KMS-11 (cell line): ENCODE data around the gene MMAB.

Source experiments
- H2AFZ ChIP-seq: fragments of 200-600 bp; sonication (generic); 2 replicates; pipeline ENCODE4 v1.6.1; 2016; ENCODE audit warnings: antibody characterized with exemption, mixed run types, low read depth
- H3K27ac ChIP-seq: fragments of 200-600 bp; sonication (generic); 2 replicates; pipeline ENCODE4 v1.6.1; 2016; ENCODE audit warnings: mild to moderate bottlenecking, mixed run types
- H3K27me3 ChIP-seq: fragments of 200-600 bp; sonication (generic); 2 replicates; pipeline ENCODE4 v1.6.1; 2017; ENCODE audit warnings: mild to moderate bottlenecking, low read depth, mixed run types, moderate library complexity; ENCODE audit not compliant: insufficient read depth
- H3K36me3 ChIP-seq: fragments of 200-600 bp; sonication (generic); 2 replicates; pipeline ENCODE4 v1.6.1; 2017; ENCODE audit warnings: mild to moderate bottlenecking, mixed run types; ENCODE audit not compliant: insufficient read depth
- H3K4me1 ChIP-seq: fragments of 200-600 bp; sonication (generic); 2 replicates; pipeline ENCODE4 v1.6.1; 2016; ENCODE audit warnings: mild to moderate bottlenecking, low read depth, mixed run types; ENCODE audit not compliant: poor library complexity, severe bottlenecking
- H3K4me2 ChIP-seq: fragments of 200-600 bp; sonication (generic); 2 replicates; pipeline ENCODE4 v1.7.0; 2016; ENCODE audit warnings: mild to moderate bottlenecking, mixed run types
- H3K4me3 ChIP-seq: fragments of 200-600 bp; sonication (generic); IDR thresholded peaks from 2 replicates; pipeline ENCODE4 v1.6.1; 2017; ENCODE audit warnings: low read depth, low read length, mixed read lengths; ENCODE audit not compliant: insufficient read depth
- H3K79me2 ChIP-seq: fragments of 200-600 bp; sonication (generic); 2 replicates; pipeline ENCODE4 v1.6.1; 2016; ENCODE audit warnings: low read depth, mixed run types; ENCODE audit not compliant: insufficient read depth
- H3K9ac ChIP-seq: fragments of 200-600 bp; sonication (generic); 2 replicates; pipeline ENCODE4 v1.6.1; 2016; ENCODE audit warnings: mild to moderate bottlenecking, mixed run types
- H4K20me1 ChIP-seq: fragments of 200-600 bp; sonication (generic); 2 replicates; pipeline ENCODE4 v1.6.1; 2016; ENCODE audit warnings: mild to moderate bottlenecking, mixed run types; ENCODE audit not compliant: insufficient read depth
- CTCF ChIP-seq: fragments of 200-600 bp; sonication (generic); conservative IDR thresholded peaks from 2 replicates; pipeline ENCODE4 v1.6.1; 2017; ENCODE audit warnings: low read depth, mild to moderate bottlenecking, antibody characterized with exemption, low read length, moderate library complexity, mixed read lengths

MMAB gene

GRCh38 chr12:109567967-109568366 is 5.3 kb downstream of the MMAB start:
- Histone ChIP-seq H2AFZ (no peak overlapping the region), H3K9ac (no peak overlapping the region), H4K20me1 (no peaks in the 10 kb centered on the region), H3K27me3 (no peaks in the 10 kb centered on the region), H3K4me3 (no peak overlapping the region), H3K27ac (no peak overlapping the region), H3K36me3 (no peaks in the 10 kb centered on the region), H3K79me2 (no peaks in the 10 kb centered on the region), H3K4me2 (no peak overlapping the region), H3K4me1 (peaks cover 4% of the 10 kb centered on the region)
- no peak for TF ChIP-seq CTCF

GRCh38 chr12:109567296-109567695 is 6.0 kb downstream of the MMAB start:
- H3K4me2 ChIP-seq: no peak overlapping the region
- H3K9ac ChIP-seq: no peak overlapping the region
- no peaks in the 10 kb centered on the region for H3K79me2 ChIP-seq
- H3K27me3 ChIP-seq: no peaks in the 10 kb centered on the region
- H3K27ac ChIP-seq: no peak overlapping the region
- no peaks in the 10 kb centered on the region for H3K4me1 ChIP-seq
- no peaks in the 10 kb centered on the region for H4K20me1 ChIP-seq
- H3K36me3 ChIP-seq: no peaks in the 10 kb centered on the region
- no peak overlapping the region for H3K4me3 ChIP-seq
- no peak overlapping the region for H2AFZ ChIP-seq
- no peak for TF ChIP-seq CTCF

GRCh38 chr12:109566424-109566823 is 6.9 kb downstream of the MMAB start:
- Histone ChIP-seq H3K27me3 (no peaks in the 10 kb centered on the region), H3K36me3 (no peaks in the 10 kb centered on the region), H3K27ac (no peak overlapping the region), H2AFZ (no peak overlapping the region), H4K20me1 (no peaks in the 10 kb centered on the region), H3K79me2 (no peaks in the 10 kb centered on the region), H3K4me2 (no peak overlapping the region), H3K4me3 (no peak overlapping the region), H3K9ac (no peak overlapping the region), H3K4me1 (no peaks in the 10 kb centered on the region)
- TF ChIP-seq CTCF: no peak

GRCh38 chr12:109563291-109564284 is 9.7 kb downstream of the MMAB start:
- Histone ChIP-seq H3K4me1 (no peaks in the 10 kb centered on the region), H3K79me2 (no peaks in the 10 kb centered on the region), H3K36me3 (no peaks in the 10 kb centered on the region), H3K9ac (no peak overlapping the region), H4K20me1 (no peaks in the 10 kb centered on the region), H2AFZ (no peak overlapping the region), H3K4me2 (no peak overlapping the region), H3K27ac (no peak overlapping the region), H3K4me3 (no peak overlapping the region), H3K27me3 (no peaks in the 10 kb centered on the region)
- no peak for TF ChIP-seq CTCF
